ENCODE measurements around the gene FAM180A.

DNA sequence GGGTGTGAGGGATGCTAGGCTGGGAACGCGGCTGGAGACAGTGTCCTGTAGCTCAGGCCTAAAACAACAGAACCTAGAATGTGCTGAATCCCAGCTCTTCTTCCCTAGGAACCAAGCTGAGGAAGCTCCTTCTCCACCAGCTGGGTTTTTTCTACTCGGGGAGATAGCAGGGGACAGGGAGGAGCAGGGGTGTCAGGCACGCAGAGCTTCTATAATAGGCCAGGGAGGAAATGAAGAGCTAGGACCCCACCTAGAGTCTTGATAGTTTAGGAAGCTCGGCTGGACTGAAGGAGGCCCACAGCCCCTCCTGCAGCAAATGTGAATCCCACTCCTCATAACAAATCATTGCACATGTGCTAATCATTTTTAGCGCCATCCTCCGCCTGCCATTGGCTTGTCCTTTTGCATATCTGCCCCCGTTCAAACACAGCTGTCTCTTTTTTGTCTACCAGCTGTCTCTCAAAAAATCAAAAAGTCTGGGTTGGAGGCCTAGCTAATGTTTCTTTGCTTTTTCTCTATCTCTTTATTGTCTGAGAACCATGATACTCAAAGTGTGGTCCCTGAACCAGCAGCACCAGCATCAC, 24.1 kb upstream of the FAM180A start:
- no peak for TF ChIP-seq CTCF (IDR thresholded peaks at IDR 0.05; ENCODE audit: poor library complexity, severe bottlenecking)
- TF ChIP-seq EZH2 (IDR thresholded peaks at IDR 0.05; ENCODE audit: borderline replicate concordance, insufficient read depth, low read length, poor library complexity, severe bottlenecking), result no peak
- no peak for TF ChIP-seq EP300 (conservative IDR thresholded peaks at IDR 0.05; ENCODE audit: poor library complexity, severe bottlenecking)
